Activated CD4-positive, alpha-beta T cell treated with anti-CD3 and anti-CD28 coated beads, Interleukin-10, Interleukin-2, amounts not matched to agents 100 ng/mL and 50 ng/mL, durations not matched to agents 16 hours and 8 hours (primary cell): ENCODE measurements around the gene DTWD2.
"Not testable (repeated sequence)": the region's sequence is repeated elsewhere in the genome, so short reads cannot be mapped to it uniquely, and the experiment has no call there.

Source experiments
- DNase-seq: peaks from one replicate; pipeline ENCODE4 v3.0.0-alpha.2; 2020

Gene DTWD2

GRCh38 chr5:118946138-118946800, 42.1 kb downstream of the DTWD2 start:
- DNase-seq: no peak

GRCh38 chr5:118937393-118938061, 50.8 kb downstream of the DTWD2 start:
- no peak for DNase-seq

DNA sequence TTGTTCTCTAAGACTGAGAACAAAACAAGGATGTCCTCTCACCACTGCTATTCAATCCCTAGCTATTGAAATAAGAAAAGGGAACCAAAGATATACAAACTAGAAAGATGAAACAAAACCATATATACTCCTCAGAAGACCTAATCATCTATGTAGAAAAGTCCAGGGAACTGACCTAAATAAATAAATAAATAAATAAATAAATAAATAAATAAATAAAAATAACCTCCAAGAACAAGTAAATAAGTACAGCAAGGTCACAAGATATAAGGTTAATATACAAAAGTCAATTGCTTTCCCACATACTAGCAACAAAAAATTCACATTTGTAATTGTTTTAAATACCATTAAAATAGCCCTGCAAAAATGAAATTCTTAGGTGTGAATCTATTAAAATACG, 54.6 kb downstream of the DTWD2 start:
- DNase-seq: no peak

GRCh38 chr5:118931564-118931963, 56.8 kb downstream of the DTWD2 start:
- DNase-seq: no peak

- DNase-seq: no peak
Measured at GRCh38 chr5:118924006-118924389, 64.3 kb downstream of the DTWD2 start.

DNA sequence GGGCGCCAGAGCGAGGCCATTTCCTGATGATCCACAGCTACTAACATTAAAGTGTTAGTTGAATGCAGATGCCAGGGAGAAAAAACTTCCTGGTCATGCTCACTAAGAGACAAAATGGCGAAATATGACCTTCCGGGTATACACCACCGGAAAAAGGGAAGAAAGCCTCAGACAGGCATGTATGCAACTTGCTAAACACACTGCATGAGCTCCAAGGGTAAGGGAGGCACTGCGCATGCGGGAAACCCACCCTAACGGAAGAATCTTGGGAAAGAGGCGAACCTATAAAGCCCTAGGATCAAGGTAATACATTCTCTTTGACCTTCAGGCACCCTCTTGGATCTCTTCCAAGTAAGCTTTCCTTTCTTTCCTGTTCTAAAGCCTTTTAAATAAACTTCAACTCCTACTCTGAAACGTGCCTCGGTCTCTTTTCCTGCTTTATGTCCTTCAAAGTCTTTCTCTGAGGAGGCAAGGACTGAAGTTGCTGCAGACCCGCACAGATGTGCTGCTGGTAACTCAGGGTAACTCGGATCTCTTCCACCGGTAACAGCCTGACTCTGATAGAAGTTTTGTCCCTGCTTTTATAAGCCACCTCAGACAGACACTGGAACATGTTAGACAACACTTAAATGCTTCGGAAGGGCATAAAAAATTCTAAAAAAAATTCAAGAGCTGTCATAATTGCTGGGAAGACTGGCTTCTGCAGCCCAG, 64.9 kb downstream of the DTWD2 start:
- no peak for DNase-seq

- DNase-seq: no peak
Measured at GRCh38 chr5:118921866-118922265, 66.5 kb downstream of the DTWD2 start.

GRCh38 chr5:118919016-118919415, 69.3 kb downstream of the DTWD2 start:
- no peak for DNase-seq

GRCh38 chr5:118918232-118918631, 70.1 kb downstream of the DTWD2 start:
- DNase-seq: no peak

GRCh38 chr5:118907536-118907935, 80.8 kb downstream of the DTWD2 start:
- DNase-seq: not testable (repeated sequence)

- DNase-seq: no peak
Measured at GRCh38 chr5:118906947-118907346, 81.4 kb downstream of the DTWD2 start.

DNA sequence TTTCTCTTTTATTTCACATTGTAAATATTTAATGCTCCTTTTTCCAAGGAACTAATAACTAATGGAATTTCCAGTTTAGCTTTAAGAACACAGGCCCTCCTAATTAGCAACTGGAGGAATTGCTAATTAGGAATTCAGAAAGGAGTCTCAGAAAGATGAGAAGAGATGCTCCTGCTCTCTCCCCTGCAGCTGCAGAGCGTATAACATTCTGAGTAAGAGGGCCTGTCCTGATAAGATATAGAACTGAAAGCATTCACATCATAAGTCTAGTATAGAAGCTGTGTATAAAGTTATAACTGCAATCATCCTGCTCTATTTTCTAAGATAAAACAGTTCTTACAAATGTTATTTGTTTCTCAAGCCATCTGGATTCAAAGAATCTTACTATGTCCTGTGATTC, 83.2 kb downstream of the DTWD2 start:
- no peak for DNase-seq

DNA sequence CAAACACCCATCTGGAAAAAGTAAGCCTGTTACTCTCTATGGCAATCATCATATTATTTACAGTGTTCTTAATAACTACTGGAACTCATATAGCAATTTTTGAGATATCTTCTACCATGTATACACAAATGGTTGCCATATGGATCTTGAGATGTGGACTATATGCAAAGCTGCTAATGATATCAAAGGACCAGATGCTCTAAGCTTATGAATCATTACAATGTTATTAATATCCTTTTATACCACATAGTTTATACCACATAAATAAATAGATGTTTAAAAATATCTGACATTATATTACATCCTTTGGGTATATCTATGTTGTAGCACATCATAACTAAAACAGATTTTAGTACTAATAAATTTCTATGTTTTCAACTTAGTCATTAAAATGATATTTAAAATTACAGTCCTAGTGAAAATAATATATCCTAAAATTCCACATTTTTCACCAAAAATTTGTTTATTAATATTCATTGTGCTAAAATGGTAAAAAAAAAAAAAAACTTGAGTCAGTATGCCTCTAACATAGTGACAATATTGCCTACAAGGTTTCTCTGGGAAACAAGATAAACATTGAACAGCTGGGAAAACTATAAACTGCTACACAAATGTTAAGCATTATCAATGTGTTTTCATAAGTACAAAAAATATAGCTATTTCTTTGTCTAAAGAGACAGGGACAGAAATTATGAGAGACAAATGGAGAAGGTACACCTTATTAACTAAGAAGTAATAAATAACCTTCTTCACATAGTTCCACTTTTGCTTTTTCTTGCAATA, 85.5 kb downstream of the DTWD2 start:
- no peak for DNase-seq

DNA sequence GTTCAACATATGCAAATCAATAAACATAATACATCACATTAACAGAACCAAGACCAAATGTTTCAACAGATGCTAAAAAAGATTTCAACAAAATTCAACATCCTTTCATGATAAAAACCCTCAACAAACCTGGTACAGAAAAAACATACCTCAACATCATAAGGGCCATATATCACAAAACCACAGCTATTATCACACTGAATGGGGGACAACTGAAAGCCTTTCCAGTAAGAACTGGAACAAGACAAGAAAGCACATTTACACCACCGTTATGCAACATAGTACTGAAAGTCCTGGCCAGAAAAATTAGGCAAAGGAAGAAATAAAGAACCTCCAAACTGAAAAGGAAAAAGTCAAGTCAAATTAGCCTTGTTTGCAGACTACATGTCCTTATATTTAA, 93.6 kb downstream of the DTWD2 start:
- DNase-seq: no peak

- no peak for DNase-seq
Measured at GRCh38 chr5:118891252-118891651, 97.1 kb downstream of the DTWD2 start.

- no peak for DNase-seq
Measured at GRCh38 chr5:118889165-118889564, 99.2 kb downstream of the DTWD2 start.

- DNase-seq: no peak
Measured at GRCh38 chr5:118888556-118888955, 99.8 kb downstream of the DTWD2 start.

DNA sequence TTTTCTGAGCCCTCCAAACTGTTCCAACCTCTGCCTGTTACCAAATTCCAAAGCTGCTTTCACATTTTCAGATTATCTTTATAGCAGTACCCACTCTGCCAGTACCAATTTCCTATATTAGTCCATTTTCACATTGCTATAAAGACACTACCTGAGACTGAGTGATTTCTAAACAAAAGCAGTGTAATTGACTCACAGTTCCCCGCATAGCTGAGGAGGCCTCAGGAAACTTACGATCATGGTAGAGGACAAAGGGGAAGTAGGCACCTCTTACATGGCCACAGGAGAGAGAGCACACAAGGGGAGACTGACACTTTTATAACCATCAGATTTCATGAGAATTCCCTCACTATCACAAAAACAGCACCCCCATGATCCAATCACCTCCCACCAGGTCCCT, 105.0 kb downstream of the DTWD2 start:
- DNase-seq: no peak

GRCh38 chr5:118882666-118883065, 105.7 kb downstream of the DTWD2 start:
- no peak for DNase-seq

DNA sequence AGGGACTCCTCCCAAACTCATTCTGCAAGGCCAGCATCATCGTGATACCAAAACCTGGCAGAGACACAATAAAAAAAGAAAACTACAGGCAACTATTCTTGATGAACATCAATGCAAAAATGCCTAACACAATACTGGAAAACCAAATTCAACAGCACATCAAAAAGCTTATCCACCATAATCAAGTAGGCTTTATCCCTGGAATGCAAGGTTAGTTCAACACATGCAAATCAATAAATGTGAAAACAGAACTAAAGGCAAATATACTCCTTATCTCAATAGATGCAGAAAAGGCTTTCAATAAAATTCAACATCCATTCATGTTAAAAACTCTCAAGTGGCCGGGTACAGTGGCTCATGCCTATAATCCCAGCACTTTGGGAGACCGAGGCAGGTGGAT, 111.5 kb downstream of the DTWD2 start:
- not testable (repeated sequence) for DNase-seq

DNA sequence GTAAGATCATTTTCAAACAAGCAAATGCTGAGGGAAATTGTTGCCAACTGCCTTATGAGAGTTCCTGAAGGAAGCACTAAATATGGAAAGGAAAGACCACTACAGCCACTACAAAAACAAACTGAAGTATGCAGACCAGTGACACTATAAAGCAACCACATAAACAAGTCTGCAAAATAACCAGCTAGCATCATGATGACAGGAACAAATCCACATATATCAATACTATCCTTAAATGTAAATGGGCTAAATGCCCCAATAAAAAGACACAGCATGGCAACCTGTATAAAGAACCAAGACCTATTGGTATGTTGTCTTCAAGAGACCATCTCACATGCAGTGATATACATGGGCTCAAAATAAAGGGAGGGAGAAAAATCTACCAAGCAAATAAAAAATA, 113.2 kb downstream of the DTWD2 start:
- DNase-seq: no peak

DNA sequence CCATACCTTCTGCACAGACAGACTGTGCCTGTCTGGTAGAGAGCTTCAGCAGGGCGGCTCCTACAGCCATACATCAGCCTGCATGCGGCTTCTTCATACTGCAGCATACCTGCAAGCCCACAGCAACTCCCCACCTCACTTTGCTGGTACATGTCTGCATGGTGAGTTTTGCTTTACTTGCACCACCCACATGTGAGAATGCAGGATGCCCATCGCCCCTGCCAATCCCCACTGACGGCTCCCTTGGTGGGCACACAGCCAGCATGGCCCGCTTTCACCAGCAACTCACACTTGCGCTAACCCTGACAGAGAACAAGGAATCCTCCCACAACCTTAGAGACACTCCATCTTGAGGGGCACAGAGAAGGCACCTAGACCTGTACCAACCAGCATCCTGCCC, 114.9 kb downstream of the DTWD2 start:
- no peak for DNase-seq

GRCh38 chr5:118863345-118863744, 125.0 kb downstream of the DTWD2 start:
- no peak for DNase-seq

DNA sequence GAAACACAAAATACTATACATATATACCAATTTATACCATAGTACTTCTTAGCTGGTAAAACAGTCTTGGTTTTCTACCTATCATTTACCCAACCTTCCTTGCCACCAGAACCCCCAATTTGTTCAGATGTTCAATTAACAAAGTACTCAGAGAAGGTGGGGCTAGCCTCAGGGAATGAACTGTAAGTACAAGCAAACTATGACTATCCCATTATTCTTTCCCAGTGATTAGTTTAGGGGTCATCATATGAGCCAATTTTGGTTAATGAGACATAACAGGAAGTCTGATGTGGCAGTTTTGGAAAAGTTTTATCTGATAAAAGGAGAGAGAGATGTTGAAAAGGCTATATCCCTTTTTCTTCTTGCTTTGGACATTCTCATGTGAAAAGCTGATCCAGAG, 125.8 kb downstream of the DTWD2 start:
- DNase-seq: no peak
